ENCODE data around the gene GALK1. TPM values are rescaled to one million over a fixed set of nuclear protein-coding genes. Genes with fewer than 3 reads are reported as not detected.

GALK1 gene
- total RNA-seq, 2 experiments from 2014 or later, result 33.2 to 33.6 TPM

DNA sequence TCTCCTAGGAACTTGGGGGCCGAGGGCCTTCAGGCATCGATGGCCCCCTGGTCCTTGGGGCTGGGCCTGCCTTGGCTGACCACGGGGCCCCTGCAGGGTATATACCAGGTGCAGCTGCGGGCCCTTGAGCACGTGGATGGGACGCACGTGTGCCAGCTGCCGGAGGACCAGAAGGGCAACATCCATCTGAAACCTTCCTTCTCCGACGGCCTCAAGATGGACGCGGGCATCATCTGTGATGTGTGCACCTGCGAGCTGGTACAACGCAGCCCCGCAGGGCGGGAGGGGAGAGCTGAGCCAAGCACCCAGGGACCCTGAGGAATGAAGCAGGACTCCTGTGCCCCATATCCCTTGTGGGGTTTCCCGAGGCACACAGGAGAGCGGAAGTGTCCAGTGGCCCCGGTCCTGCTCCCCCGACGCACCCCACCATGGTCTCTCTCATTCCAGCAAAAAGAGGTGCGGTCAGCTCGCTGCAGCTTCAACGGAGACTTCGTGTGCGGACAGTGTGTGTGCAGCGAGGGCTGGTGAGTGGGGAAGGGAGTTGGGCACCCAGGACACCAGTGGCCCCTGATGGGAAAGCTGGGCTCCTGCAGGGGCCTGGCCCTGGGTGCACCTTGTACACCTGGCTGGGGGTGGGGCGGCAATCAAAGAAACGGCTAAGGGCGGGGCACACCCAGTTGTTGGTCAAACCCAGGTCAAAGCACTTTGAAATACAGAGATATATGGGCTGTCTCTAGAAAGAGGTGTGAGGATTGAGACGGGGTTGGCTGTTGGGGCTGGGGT, 33.1 kb downstream of the GALK1 start:
- Mint-ChIP-seq H3K27ac (no peak overlapping the region), H3K36me3 (no peaks in the 10 kb centered on the region), H3K9me3 (no peaks in the 10 kb centered on the region), H3K4me1 (no peaks in the 10 kb centered on the region), H3K4me3 (no peak overlapping the region), H3K27me3 (no peaks in the 10 kb centered on the region)
- no peak for DNase-seq

DNA sequence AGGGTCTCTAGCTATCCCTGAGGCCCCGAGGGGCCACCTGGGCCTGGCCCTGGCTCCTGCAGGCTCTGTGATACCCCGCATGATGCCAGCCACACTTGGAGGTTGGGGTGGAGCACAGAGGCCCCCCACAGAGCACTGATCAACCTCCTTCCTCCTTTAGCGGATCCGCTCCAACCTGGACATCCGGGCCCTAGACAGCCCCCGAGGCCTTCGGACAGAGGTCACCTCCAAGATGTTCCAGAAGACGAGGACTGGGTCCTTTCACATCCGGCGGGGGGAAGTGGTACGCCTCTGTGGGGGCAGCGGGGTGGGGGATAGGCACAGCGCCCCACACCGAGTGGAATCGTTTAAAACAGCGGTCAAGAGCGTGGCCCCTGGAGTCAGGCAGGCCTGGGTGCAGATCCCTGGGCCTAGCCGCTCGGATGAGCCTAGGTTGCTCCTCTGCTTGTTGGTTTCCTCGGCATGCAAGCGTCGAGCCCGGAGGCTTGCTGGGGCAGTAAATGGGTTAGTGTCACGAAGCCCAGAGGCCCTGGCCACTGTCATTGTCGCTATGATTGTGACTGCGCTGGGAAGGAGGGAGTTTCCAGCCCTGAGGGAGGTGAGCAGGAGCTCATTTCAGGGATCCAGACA, 33.8 kb downstream of the GALK1 start:
- Mint-ChIP-seq H3K9me3 (no peaks in the 10 kb centered on the region), H3K4me3 (no peak overlapping the region), H3K27me3 (no peaks in the 10 kb centered on the region), H3K4me1 (no peaks in the 10 kb centered on the region), H3K36me3 (no peaks in the 10 kb centered on the region), H3K27ac (no peak overlapping the region)
- no peak for DNase-seq

DNA sequence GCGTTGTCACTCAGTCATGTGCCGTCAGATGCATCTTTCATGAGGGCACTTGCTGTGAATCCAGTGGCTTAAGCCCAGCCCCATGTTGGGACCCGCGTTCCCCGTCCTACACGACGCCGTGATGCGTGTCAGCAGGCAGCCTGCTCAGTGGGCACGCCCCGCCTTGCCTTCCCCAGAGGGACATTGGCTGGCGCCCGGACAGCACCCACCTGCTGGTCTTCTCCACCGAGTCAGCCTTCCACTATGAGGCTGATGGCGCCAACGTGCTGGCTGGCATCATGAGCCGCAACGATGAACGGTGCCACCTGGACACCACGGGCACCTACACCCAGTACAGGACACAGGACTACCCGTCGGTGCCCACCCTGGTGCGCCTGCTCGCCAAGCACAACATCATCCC, 34.9 kb downstream of the GALK1 start:
- Mint-ChIP-seq H3K36me3 (no peaks in the 10 kb centered on the region), H3K4me3 (no peak overlapping the region), H3K4me1 (no peaks in the 10 kb centered on the region), H3K27me3 (no peaks in the 10 kb centered on the region), H3K9me3 (no peaks in the 10 kb centered on the region), H3K27ac (no peak overlapping the region)
- no peak for DNase-seq

DNA sequence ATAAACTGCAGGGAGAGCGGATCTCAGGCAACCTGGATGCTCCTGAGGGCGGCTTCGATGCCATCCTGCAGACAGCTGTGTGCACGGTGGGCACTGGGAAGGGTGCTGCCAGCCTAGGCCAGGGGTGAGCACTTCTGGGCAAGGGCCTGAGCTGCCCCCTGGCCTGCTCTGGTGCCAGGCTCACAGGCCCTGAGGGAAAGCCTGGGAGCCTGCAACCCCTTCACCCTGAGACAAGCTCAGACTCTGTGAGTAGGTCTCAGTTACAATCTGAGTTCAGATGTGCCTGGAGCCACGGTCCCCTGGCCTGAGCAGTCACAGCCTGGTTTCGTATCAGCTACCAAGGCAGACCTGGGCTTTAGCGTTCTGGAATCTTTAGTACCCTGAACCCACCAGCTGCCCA, 35.6 kb downstream of the GALK1 start:
- no peak for DNase-seq
- no peaks in the 10 kb centered on the region for H3K9me3 Mint-ChIP-seq
- H3K4me3 Mint-ChIP-seq, result no peak overlapping the region
- H3K4me1 Mint-ChIP-seq, result no peaks in the 10 kb centered on the region
- H3K27ac Mint-ChIP-seq, result no peak overlapping the region
- H3K27me3 Mint-ChIP-seq, result no peaks in the 10 kb centered on the region
- no peaks in the 10 kb centered on the region for H3K36me3 Mint-ChIP-seq

- H3K9me3 Mint-ChIP-seq, result no peaks in the 10 kb centered on the region
- H3K27ac Mint-ChIP-seq, result no peak overlapping the region
- H3K4me1 Mint-ChIP-seq, result no peaks in the 10 kb centered on the region
- no peak for DNase-seq
- no peak overlapping the region for H3K4me3 Mint-ChIP-seq
- no peaks in the 10 kb centered on the region for H3K36me3 Mint-ChIP-seq
- no peaks in the 10 kb centered on the region for H3K27me3 Mint-ChIP-seq
Observed at GRCh38 chr17:75727391-75727790, 37.6 kb downstream of the GALK1 start.

- Mint-ChIP-seq H3K4me3 (no peak overlapping the region), H3K27ac (no peak overlapping the region), H3K9me3 (no peaks in the 10 kb centered on the region), H3K4me1 (peaks cover 2% of the 10 kb centered on the region), H3K27me3 (peaks cover 2% of the 10 kb centered on the region), H3K36me3 (no peaks in the 10 kb centered on the region)
- no peak for DNase-seq
Observed at GRCh38 chr17:75725504-75725903, 39.5 kb downstream of the GALK1 start.

DNA sequence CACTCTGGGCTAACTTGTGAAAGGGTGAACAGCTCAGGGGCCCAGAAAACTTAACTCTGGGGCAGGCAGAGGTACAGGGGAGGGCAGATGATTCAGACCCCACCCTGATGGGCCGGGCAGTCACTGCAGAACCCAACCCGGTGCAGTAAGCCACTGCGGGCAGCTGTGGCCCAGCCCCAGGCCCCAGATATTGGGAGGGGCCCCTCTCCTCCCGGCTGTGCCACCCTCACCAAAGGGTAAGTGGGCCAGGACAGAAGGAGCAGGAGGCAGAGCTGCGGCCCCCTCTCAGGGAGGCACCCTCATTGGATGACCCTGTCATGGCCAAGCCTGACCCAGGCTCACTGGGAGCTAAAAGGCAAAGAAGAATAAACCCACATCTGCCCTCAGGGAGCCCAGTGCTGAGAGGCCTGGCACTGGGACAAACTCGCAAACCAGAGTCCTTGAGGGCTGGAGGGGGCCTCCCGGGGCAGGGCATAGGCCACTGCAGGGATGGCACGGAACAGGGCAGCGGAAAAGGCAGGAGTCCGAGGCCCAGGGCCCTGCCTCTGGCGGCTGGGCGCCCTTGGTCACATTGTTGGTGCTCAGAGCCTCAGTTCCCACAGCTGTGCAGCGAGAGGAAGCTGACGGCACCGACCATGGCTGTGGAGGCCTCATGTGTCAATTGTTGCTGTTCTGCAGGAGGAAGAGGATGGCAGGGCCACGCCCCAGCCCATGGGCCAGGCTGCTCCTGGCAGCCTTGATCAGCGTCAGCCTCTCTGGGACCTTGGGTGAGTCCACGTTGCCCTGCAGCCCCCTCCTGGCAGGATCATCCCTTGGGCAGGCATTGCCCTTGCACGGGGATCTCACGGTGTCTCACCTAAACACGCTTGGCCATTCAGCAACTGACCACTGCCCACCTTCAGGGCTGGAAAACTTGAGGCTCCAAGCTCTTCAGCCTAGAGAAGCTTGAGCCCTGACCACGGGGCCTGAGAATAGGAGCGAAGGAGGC, 40.7 kb downstream of the GALK1 start:
- H3K4me1 Mint-ChIP-seq, result peaks cover 2% of the 10 kb centered on the region
- peaks cover 9% of the 10 kb centered on the region for H3K27me3 Mint-ChIP-seq
- DNase-seq, result no peak
- no peak overlapping the region for H3K27ac Mint-ChIP-seq
- H3K9me3 Mint-ChIP-seq, result no peaks in the 10 kb centered on the region
- no peaks in the 10 kb centered on the region for H3K36me3 Mint-ChIP-seq
- H3K4me3 Mint-ChIP-seq, result no peak overlapping the region

DNA sequence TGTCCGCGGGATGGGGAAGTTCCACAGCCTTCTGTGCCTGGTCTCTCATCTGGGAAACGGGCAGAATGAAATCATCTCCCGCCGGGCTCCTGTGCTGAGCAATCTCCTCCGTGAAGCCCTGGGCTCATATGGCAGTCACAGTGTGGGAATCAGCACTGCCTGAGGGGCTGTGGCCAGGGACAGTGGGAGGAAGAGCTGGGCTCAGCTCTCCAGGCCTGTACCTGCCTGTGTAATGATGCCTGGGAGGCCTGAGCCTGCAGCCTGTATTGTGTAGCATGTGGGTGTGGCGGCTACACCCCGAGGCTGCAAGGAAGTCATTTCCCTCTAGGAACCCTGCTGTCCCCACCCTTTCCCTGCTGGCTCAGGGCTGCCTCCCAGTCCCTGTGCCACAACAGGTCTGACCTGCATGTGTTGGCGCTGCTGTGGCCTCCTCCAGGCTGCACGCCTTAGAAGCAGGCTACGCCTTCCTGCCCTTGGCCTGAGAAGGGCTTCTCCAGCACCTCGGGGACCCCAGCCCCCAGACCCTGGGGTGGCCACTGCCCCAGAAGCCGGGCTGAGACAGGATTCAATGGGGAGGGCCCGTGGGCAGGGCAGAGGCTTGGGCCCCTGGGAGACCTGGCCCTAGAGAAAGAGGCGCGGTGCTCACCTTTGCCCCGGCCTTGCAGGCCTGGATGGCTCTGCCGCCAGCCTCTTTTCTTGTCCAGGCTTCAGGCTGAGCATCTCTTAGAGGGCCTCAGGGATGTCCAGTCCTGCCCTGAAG, 41.6 kb downstream of the GALK1 start:
- Mint-ChIP-seq H3K27ac (no peak overlapping the region), H3K9me3 (no peaks in the 10 kb centered on the region), H3K4me3 (no peak overlapping the region), H3K4me1 (peaks cover 2% of the 10 kb centered on the region), H3K36me3 (no peaks in the 10 kb centered on the region), H3K27me3 (peaks cover 13% of the 10 kb centered on the region)
- DNase-seq, result no peak

DNA sequence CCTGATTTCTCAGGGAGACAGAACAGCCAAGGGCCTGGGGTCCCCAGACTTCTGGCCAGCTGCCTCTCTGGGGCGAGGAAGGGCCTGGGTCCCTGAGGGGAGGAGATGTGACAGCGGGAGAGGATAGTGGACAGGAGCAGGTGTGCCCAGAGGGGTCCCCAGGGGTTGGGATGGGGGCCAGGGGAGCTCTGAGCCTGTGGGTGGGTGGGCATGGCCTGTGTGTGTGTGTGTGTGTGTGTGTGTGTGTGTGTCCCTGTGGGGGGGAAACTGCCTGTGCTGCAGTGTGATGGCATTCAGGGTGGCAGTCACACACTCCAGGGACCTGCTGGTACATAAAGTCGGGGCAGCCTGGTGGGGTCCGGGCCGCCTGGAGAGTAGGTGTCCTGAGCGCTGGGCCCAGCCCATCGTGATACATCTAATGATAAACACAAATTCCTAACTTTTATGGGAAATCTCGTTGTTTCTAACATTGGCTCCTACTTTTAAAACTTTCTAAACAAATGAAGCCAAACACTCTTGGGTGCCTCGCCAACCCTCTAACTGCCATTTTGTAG, 42.4 kb downstream of the GALK1 start:
- Mint-ChIP-seq H3K4me3 (no peak overlapping the region), H3K4me1 (peaks cover 2% of the 10 kb centered on the region), H3K9me3 (no peaks in the 10 kb centered on the region), H3K27me3 (peaks cover 13% of the 10 kb centered on the region), H3K36me3 (no peaks in the 10 kb centered on the region), H3K27ac (no peak overlapping the region)
- no peak for DNase-seq

DNA sequence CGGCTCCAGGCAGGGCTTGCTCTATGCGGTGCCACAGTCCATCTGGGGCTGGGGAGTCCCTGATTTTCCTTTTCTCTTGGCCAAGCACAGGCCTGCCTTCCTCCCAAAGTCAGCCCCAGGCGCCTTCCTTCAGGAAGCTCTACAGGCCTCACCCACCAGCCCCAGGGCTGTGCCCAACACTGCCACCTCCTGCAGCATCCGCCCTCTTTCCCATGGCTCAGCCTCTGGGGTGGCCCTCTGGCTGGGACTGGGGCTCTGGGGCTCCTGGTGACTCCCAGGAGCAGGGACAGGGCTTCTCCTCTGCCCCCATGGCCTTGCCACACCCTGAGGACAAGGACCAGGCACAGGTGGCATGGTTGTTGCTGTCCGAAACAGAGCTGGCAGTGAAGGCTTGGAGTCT, 42.9 kb downstream of the GALK1 start:
- no peaks in the 10 kb centered on the region for H3K9me3 Mint-ChIP-seq
- no peak overlapping the region for H3K4me3 Mint-ChIP-seq
- no peaks in the 10 kb centered on the region for H3K36me3 Mint-ChIP-seq
- H3K27me3 Mint-ChIP-seq, result peaks cover 13% of the 10 kb centered on the region
- H3K27ac Mint-ChIP-seq, result no peak overlapping the region
- peaks cover 2% of the 10 kb centered on the region for H3K4me1 Mint-ChIP-seq
- DNase-seq, result no peak

- Mint-ChIP-seq H3K4me3 (no peak overlapping the region), H3K36me3 (no peaks in the 10 kb centered on the region), H3K4me1 (peaks cover 2% of the 10 kb centered on the region), H3K27me3 (peaks cover 17% of the 10 kb centered on the region), H3K9me3 (no peaks in the 10 kb centered on the region), H3K27ac (no peak overlapping the region)
- no peak for DNase-seq
Observed at GRCh38 chr17:75721463-75722011, 43.5 kb downstream of the GALK1 start.

DNA sequence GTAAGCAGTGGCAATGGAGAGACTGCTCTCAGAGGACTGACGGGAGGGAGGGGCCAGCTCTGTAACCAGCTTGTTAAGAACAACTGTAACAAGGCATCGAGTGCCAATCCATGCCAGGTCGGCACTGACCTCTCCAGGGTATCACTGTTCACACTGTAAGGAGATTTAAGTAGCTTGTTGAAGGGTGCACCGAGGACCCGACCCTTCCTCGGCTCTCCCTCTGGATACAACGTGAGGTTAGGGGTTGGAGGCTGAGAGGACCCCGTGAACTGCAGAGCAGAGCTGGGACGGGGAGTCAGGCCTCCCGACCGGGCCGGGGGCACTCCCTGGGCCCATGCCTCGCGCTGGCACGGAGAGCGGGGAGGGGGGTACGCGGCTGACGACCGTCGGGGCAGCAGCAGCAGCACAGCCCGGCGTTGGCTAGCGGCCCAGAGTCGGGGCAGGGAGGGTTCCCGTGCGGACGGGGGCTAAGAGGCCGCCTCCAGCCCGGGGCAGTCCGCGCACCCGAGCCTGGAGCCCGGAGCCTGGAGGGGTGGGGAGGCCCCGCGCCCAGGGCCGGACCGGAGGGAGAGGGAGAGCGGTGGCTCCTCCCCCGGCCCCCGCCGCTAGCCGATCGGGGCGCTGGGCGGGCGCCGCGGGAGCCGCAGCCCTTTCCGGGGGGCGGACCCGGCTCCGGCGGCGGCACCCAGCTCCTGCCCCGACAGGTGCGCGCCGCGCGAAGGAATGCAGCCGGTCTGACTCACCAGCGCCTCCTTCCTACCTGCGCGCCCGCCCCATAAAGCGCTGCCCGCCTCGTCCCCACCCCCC, 44.1 kb downstream of the GALK1 start, which contains the start of gene ITGB4:
ITGB4 (plus strand) TSS at position 804 of the 807 bp plus-strand sequence. CDS start 3,245 bp downstream, outside the sequence.
- DNase-seq, result peak; percentile 70
- H3K36me3 Mint-ChIP-seq, result no peaks in the 10 kb centered on the region
- no peak within 1 kb of the TSS for H3K27ac Mint-ChIP-seq
- H3K4me1 Mint-ChIP-seq, result peaks cover 2% of the 10 kb centered on the region
- no peaks in the 10 kb centered on the region for H3K9me3 Mint-ChIP-seq
- H3K27me3 Mint-ChIP-seq, result peaks cover 17% of the 10 kb centered on the region
- H3K4me3 Mint-ChIP-seq, result peak within 1 kb of the TSS; percentile 65

GRCh38 chr17:75719732-75720131, 45.3 kb downstream of the GALK1 start:
- H3K36me3 Mint-ChIP-seq, result no peaks in the 10 kb centered on the region
- H3K27me3 Mint-ChIP-seq, result peaks cover 17% of the 10 kb centered on the region
- no peak overlapping the region for H3K27ac Mint-ChIP-seq
- H3K4me3 Mint-ChIP-seq, result no peak overlapping the region
- H3K9me3 Mint-ChIP-seq, result no peaks in the 10 kb centered on the region
- DNase-seq, result no peak
- H3K4me1 Mint-ChIP-seq, result peaks cover 2% of the 10 kb centered on the region
